Neuron (in vitro differentiated cells): ENCODE data around the gene PDE1C.
"Not testable (repeated sequence)": the region's sequence is repeated elsewhere in the genome, so short reads cannot be mapped to it uniquely, and the experiment has no call there.

Experiments
- H2AFZ ChIP-seq: one replicate; pipeline ENCODE4 v1.6.1; 2013; ENCODE audit warnings: low read depth, mild to moderate bottlenecking, inconsistent platforms, low read length, moderate library complexity
- H3K27me3 ChIP-seq: one replicate; pipeline ENCODE4 v1.6.1; 2013; ENCODE audit warnings: low read length; ENCODE audit not compliant: insufficient read depth
- H3K36me3 ChIP-seq: one replicate; pipeline ENCODE4 v1.6.1; 2013; ENCODE audit warnings: low read length; ENCODE audit not compliant: insufficient read depth
- H3K4me1 ChIP-seq: one replicate; pipeline ENCODE4 v1.6.1; 2013; ENCODE audit warnings: low read length; ENCODE audit not compliant: insufficient read depth
- H3K4me3 ChIP-seq: 2 replicates; pipeline ENCODE4 v1.5.1; 2013; ENCODE audit warnings: mild to moderate bottlenecking, low read length, moderate library complexity
- H3K9me3 ChIP-seq: one replicate; pipeline ENCODE4 v1.6.1; 2013; ENCODE audit warnings: low read length

Gene PDE1C

DNA sequence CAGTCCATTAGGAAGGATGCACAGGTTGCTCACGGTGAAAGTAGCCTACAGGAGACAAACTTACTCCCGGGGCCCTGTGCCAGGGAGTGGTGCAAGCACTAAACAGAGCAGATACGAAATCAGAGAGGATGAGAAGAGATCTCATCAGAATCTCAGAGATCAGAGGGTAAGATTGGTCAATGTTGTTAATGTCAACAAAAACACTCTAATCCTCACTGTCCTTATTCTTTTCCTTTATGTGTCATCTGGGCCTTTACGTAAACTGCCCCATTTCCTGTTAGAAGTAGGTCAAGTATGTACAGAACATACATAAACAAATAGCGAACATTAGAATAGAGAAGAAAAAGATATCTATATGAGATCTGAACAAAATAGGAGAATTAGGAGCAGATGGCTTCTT, 220.1 kb downstream of the PDE1C start:
- no peaks in the 10 kb centered on the region for H3K27me3 ChIP-seq
- no peaks in the 10 kb centered on the region for H3K4me1 ChIP-seq
- no peak overlapping the region for H3K4me3 ChIP-seq
- no peaks in the 10 kb centered on the region for H3K9me3 ChIP-seq
- H3K36me3 ChIP-seq: no peaks in the 10 kb centered on the region
- H2AFZ ChIP-seq: no peak overlapping the region

DNA sequence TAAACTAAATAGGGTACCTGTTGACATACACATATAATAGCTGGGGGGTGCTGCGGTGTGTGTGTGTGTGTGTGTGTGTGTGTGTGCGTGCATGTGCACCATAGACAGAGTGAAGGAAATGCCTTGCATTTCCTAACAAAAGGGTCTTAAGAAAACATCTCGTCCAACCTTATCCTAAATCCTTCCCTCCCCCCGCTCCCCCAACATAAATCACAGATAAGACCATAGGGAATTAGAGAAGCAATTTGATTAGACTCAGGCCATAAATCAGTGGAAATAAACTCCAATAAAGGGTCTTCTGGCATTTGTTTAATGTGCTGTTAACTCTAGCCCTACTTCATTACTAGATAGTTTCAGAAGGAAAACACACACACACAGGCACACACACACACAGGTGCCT, 234.7 kb downstream of the PDE1C start:
- no peaks in the 10 kb centered on the region for H3K36me3 ChIP-seq
- no peaks in the 10 kb centered on the region for H3K9me3 ChIP-seq
- H3K4me3 ChIP-seq: no peak overlapping the region
- no peaks in the 10 kb centered on the region for H3K4me1 ChIP-seq
- no peaks in the 10 kb centered on the region for H3K27me3 ChIP-seq
- H2AFZ ChIP-seq: no peak overlapping the region

DNA sequence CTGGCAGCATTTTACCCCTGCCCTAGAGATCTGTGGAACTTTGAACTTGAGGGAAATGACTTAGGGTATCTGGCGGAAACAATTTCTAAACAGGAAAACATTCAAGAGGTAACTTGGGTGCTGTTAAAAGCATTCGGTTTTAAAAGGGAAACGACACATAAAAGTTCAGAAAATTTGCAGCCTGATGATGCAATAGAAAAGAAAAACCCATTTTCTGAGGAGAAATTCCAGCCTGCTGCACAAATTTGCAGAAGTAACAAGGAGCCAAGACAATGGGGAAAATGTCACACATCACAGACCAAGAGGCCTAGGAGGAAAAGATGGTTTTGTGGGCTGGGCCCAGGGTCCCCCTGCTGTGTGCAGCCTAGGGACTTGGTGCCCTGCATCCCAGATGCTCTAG, 236.6 kb downstream of the PDE1C start:
- not testable (repeated sequence) for H2AFZ ChIP-seq, H3K4me3 ChIP-seq, H3K36me3 ChIP-seq, H3K9me3 ChIP-seq, H3K4me1 ChIP-seq, H3K27me3 ChIP-seq

DNA sequence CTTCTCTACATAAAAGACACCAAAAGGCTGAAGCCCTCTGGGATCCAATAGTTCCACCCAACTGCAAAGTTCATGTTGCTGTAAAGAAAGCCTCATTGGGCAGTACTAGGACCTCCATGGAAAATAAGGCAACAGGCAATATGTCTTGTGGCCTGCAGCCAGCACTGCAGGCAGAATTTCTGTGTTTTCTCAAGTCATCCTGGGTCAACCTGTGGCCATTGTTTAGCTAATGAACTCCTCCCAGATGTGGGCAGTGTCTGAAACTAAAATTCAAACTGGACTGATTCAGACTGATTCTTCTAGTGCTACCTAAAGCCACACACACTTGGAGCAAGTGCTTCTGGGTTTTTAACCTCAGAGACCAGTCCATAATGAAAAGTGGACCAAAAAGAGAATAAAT, 241.7 kb downstream of the PDE1C start:
- Histone ChIP-seq H3K4me3 (no peak overlapping the region), H3K36me3 (no peaks in the 10 kb centered on the region), H3K4me1 (no peaks in the 10 kb centered on the region), H3K9me3 (no peaks in the 10 kb centered on the region), H2AFZ (no peak overlapping the region), H3K27me3 (no peaks in the 10 kb centered on the region)

DNA sequence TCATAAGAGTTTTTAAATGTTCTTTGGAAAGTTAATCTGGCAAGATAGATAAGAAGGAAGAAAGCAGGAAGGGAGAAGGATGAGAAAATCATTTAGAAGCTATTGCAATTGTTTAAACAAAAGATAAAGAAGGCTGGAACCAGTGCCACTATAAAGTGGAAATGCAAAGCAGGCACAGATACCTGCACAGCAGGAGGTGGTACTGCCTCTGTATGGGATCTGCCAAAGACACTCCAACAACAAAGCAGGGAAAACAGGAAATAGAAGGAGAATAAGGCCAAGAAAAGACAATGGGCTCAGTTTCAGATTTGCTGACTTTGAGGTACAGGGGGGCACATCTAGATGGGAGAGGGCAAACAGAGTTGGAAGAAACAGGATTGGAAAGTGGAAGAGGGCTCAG, 244.6 kb downstream of the PDE1C start:
- Histone ChIP-seq H3K27me3 (no peaks in the 10 kb centered on the region), H3K4me3 (no peak overlapping the region), H3K9me3 (no peaks in the 10 kb centered on the region), H3K4me1 (no peaks in the 10 kb centered on the region), H3K36me3 (no peaks in the 10 kb centered on the region), H2AFZ (no peak overlapping the region)

DNA sequence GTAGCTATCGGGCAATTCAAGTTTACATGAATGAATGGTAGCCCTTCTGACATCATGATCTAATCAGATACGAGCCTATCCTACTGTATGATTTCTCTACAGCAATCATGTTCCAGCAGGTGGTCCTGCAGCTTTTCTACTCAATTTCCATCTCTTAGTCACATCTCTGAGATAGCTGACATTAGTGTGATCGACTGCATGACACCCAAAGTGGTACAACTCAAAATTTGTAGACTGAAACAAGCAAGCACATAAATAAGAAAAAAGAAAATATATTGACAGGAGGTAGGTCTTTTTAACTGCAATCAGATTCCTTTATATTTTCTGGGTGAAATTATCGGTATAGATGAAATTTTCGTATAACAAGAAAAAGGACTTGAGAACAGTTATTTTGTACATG, 251.2 kb downstream of the PDE1C start:
- Histone ChIP-seq H3K4me1 (no peaks in the 10 kb centered on the region), H3K36me3 (no peaks in the 10 kb centered on the region), H2AFZ (no peak overlapping the region)

DNA sequence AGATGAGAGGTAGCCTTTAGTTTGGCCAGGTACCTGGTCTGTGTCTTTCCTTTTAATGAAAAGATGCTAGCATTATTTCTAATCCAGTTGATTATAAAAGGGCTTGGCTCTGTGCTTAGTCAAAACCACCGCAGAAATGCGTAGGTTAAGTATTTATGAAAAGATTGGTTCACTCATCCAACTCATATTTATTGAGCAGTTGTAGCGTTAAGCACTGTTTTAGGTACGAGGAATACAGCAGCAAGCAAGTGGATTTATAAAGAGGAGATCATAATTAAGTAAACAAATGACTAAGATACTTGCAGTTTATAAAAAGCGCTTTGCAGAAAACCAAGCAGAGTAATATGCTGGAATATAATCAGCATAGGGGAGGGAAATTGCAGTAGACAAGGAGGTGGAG, 253.4 kb downstream of the PDE1C start:
- Histone ChIP-seq H3K27me3 (no peaks in the 10 kb centered on the region), H3K4me3 (no peak overlapping the region)

More for the DNA sequence above, 251.2 kb downstream of the PDE1C start:
- Histone ChIP-seq H3K4me3 (no peak overlapping the region), H3K9me3 (no peaks in the 10 kb centered on the region), H3K27me3 (no peaks in the 10 kb centered on the region)

DNA sequence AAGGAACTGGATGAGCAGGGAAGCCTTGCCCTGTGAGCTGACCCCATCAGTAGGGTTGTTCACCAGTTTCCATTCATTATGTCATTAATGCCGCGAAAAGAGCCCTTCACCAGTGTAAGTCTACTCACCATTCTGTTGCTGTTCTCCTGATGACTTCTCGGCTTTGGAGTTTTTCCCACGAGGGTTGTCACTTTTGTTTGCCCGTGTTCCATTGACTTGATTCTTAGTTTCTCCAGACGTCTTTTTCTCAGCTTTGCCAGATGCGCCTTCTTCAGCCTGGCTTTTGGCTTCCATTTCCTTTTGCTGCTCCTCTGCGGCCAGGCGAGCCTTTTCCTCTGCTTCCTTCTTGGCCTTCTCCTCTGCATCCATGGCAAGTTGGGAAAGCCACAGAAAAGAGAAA, 254.4 kb downstream of the PDE1C start:
- H2AFZ ChIP-seq: no peak overlapping the region
- no peak overlapping the region for H3K4me3 ChIP-seq
- no peaks in the 10 kb centered on the region for H3K36me3 ChIP-seq
- H3K27me3 ChIP-seq: no peaks in the 10 kb centered on the region
- no peaks in the 10 kb centered on the region for H3K9me3 ChIP-seq
- no peaks in the 10 kb centered on the region for H3K4me1 ChIP-seq

More for the DNA sequence above, 253.4 kb downstream of the PDE1C start:
- H3K4me1 ChIP-seq: no peaks in the 10 kb centered on the region
- no peaks in the 10 kb centered on the region for H3K9me3 ChIP-seq
- H3K36me3 ChIP-seq: no peaks in the 10 kb centered on the region
- no peak overlapping the region for H2AFZ ChIP-seq

DNA sequence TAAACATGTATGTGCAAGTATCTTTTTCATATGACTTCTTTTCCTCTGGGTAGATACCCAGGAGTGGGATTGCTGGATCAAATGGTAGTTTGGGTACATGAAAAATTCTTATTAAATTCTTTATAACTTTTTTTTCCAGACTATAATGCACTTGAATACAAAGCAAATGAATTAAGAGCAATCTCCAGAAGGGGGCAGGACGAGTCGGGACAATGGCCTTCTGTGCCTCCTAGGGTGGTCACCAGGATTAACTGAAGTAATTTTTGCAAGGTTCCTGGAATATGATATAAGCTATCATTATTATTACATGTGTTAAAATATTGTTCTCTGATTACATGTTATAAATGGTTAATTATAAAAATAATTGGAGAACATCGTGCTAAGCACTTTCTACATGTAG, 256.0 kb downstream of the PDE1C start:
- no peaks in the 10 kb centered on the region for H3K9me3 ChIP-seq
- no peaks in the 10 kb centered on the region for H3K27me3 ChIP-seq
- H2AFZ ChIP-seq: no peak overlapping the region
- H3K36me3 ChIP-seq: no peaks in the 10 kb centered on the region
- H3K4me1 ChIP-seq: no peaks in the 10 kb centered on the region
- H3K4me3 ChIP-seq: no peak overlapping the region

DNA sequence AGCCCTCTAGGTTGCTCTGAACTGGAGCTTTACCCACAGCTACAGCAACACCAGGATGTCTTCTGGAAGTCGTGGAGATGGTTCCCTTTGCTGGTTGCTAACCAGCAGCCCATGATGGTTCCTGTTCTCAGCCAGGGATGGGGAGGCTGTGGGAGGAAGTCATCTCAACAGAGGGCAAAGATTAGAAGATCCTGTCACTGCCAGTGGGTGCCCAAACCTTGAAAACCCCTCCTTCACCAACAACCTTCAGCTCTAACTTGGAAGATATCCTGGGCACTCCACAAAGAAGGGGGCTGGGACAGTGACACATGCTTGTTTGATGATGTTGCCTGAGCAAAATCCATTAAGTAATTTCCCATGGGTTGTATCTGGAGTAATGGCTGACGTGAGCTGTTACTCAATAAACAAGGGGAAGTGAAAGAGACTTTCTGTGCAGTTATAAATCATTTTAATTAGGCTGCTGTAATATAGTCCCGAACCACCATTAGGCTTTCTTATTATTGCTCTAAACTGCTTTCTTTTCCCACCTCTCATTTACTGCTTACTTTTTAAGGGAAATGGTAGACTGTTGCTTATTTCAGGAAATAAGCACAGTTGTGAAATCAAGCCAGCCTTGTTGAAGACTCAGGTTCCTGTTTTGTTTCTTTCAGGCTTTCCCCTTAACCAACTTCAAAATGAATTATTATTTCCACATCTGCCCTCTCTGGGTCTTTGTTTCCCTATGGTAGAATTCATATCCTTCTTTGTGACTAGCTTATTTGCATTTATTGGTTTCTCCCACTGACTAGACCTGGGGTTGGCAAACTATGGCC, 258.4 kb downstream of the PDE1C start:
- H3K4me1 ChIP-seq: no peaks in the 10 kb centered on the region
- H2AFZ ChIP-seq: no peak overlapping the region
- H3K9me3 ChIP-seq: no peaks in the 10 kb centered on the region
- no peaks in the 10 kb centered on the region for H3K27me3 ChIP-seq
- no peak overlapping the region for H3K4me3 ChIP-seq
- no peaks in the 10 kb centered on the region for H3K36me3 ChIP-seq

DNA sequence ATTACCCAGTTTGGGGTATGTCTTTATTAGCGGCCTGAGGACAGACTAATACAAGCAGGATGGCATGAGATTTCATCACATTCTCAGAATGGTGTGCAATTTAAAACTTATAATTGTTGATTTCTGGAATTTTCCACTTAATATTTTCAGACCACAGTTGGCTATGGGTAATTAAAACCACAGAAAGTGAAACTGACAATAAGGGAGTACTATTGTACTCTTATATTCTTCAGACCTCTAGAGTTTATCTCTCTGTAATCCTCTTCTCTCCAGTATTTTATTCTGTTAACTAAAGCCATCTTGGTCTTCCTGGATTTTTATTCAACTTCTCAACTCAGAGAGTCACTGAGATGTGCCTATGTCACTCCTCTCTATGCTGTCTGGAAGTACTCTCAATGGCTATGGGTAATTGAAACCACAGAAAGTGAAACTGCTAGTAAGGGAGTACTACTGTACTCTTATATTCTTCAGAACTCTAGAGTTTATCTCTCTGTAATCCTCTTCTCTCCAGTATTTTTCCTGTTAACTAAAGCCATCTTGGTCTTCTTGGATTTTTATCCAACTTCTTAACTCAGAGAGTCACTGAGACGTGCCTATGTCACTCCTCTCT, 264.9 kb downstream of the PDE1C start:
- H2AFZ ChIP-seq: no peak overlapping the region
- no peaks in the 10 kb centered on the region for H3K36me3 ChIP-seq
- no peak overlapping the region for H3K4me3 ChIP-seq
- H3K9me3 ChIP-seq: no peaks in the 10 kb centered on the region
- H3K27me3 ChIP-seq: no peaks in the 10 kb centered on the region
- H3K4me1 ChIP-seq: no peaks in the 10 kb centered on the region

DNA sequence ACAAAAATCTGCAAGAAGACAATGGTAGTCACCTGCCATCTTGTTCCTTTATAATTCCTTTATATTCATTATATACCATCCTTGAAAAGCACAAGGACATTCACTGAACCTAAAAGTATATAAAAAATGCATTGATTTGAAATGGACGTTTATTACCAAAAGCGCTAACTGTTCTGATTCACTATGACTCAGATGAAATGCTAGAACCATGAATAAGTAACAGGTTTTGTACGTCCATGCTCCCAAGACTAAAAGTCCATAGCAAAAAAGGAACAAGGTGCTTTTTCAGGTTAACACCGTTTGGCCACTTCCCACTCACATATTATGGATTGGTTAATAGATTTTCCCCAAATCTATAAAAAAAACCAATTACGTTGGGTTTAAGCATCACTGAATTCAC, 273.8 kb downstream of the PDE1C start:
- H3K4me1 ChIP-seq: no peaks in the 10 kb centered on the region
- H3K9me3 ChIP-seq: no peaks in the 10 kb centered on the region
- no peaks in the 10 kb centered on the region for H3K36me3 ChIP-seq
- no peak overlapping the region for H3K4me3 ChIP-seq
- no peaks in the 10 kb centered on the region for H3K27me3 ChIP-seq
- no peak overlapping the region for H2AFZ ChIP-seq

DNA sequence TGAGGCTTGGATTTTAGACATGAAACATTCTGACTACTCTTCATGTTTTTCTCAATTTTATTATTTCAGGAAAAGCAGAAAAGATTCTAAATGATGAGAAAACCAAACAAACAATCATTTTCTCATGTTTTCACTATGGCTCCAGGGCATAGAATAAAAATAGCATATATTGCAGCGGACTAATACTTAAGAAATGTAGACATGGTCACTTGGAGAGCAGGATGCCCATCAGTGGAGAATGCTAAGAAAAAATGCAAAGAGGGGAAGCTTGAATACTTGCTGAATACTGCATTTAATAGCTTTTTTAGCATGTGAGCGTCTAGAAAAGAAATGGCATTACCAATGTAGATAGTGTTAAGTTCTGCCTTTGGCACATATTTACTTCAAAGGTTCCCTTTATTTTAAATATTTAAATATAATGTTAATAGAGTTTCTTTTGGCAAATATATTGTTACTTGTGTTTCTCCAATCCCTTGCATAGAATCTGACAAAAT, 275.3 kb downstream of the PDE1C start:
- Histone ChIP-seq H3K9me3 (no peaks in the 10 kb centered on the region), H2AFZ (no peak overlapping the region), H3K36me3 (no peaks in the 10 kb centered on the region), H3K27me3 (no peaks in the 10 kb centered on the region), H3K4me3 (no peak overlapping the region), H3K4me1 (no peaks in the 10 kb centered on the region)
